Activated CD4-positive, alpha-beta T cell treated with anti-CD3 and anti-CD28 coated beads for 36 hours (primary cell): ENCODE results near the gene CDS2. TPM values are rescaled to one million over a fixed set of nuclear protein-coding genes. Genes with fewer than 3 reads are reported as not detected.

Experiments
- ATAC-seq: fragments of 200-7000 bp; cut with Tn5 transposase; one replicate; pipeline ENCODE4 v1.10.0; 2021; ENCODE audit warnings: mild to moderate bottlenecking, moderate library complexity
- CTCF ChIA-PET: fragments of 350-600 bp; sonication (Branson Sonifier 250); formaldehyde crosslinking; loops from one replicate; lab custom pipeline; 2021; ENCODE audit warnings: antibody characterized with exemption; lab: Charles Lee
- POLR2A ChIA-PET: fragments of 350-600 bp; sonication (Branson Sonifier 250); formaldehyde crosslinking; loops from one replicate; lab custom pipeline; 2021; ENCODE audit warnings: antibody characterized with exemption, inconsistent platforms; lab: Charles Lee
- DNase-seq: peaks from one replicate; pipeline ENCODE4 v3.0.0-alpha.2; 2020
- H3K27ac Mint-ChIP-seq: one replicate; pipeline ENCODE4 v1.8.0; 2021; ENCODE audit warnings: mixed read lengths
- H3K27me3 Mint-ChIP-seq: one replicate; pipeline ENCODE4 v1.8.0; 2021; ENCODE audit warnings: mixed read lengths
- H3K36me3 Mint-ChIP-seq: one replicate; pipeline ENCODE4 v1.8.0; 2021; ENCODE audit warnings: low read depth, mixed read lengths
- H3K4me1 Mint-ChIP-seq: one replicate; pipeline ENCODE4 v1.8.0; 2021; ENCODE audit warnings: mixed read lengths
- H3K4me3 Mint-ChIP-seq: one replicate; pipeline ENCODE4 v1.8.0; 2021; ENCODE audit warnings: mild to moderate bottlenecking, moderate library complexity, mixed read lengths
- H3K9me3 Mint-ChIP-seq: one replicate; pipeline ENCODE4 v1.8.0; 2021; ENCODE audit warnings: low read depth, mixed read lengths
- intact Hi-C, 2 experiments: fragments of 100-400 bp; cut with DNase I in 1 of 2; cut with micrococcal nuclease in 1 of 2; formaldehyde crosslinking; loops; one replicate each; pipeline versions ENCODE4 v1.14.2 to v1.15.1; 2022 to 2024; cut with DNase I, micrococcal nuclease
- total RNA-seq, 2 experiments: library from RNA; stranded (reverse); gene quantifications; one replicate each; pipeline ENCODE4 v1.2.3, GENCODE V29; 2021

Gene CDS2
- total RNA-seq, 2 experiments from 2014 or later, result 34.3 to 41.3 TPM

DNA sequence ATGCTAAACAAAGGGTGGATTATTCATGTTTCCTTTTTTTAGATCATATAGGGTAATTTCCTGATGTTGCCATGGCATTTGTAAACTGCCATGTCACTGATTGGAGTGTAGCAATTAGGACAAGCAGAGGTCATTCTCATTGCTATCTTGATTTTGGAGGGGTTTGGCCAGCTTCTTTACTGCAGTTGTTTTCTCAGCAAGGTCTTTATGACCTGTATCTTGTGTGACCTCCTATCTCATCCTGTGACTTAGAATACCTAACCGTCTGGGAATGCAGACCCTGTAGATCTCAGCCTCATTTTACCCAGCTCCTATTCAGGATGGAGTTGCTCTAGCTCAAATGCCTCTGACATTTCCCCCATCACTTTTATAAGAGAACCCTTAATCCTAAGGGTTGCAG is 53.6 kb downstream of the CDS2 start:
- no peaks in the 10 kb centered on the region for H3K9me3 Mint-ChIP-seq
- no peaks in the 10 kb centered on the region for H3K27me3 Mint-ChIP-seq
- no peak overlapping the region for H3K4me3 Mint-ChIP-seq
- no peak for DNase-seq
- POLR2A ChIA-PET, result no interaction called here
- peaks cover 3% of the 10 kb centered on the region for H3K4me1 Mint-ChIP-seq
- intact Hi-C loops, result no loop called here
- H3K27ac Mint-ChIP-seq, result no peak overlapping the region
- no peak for ATAC-seq
- CTCF ChIA-PET, result interaction anchor here (0.7 to 2.3 kb wide), 3 partner anchors 12 to 54 kb away, joined by 5 to 8 read pairs (median 6); partner anchors contain the start of gene CDS2
- peaks cover 17% of the 10 kb centered on the region for H3K36me3 Mint-ChIP-seq

DNA sequence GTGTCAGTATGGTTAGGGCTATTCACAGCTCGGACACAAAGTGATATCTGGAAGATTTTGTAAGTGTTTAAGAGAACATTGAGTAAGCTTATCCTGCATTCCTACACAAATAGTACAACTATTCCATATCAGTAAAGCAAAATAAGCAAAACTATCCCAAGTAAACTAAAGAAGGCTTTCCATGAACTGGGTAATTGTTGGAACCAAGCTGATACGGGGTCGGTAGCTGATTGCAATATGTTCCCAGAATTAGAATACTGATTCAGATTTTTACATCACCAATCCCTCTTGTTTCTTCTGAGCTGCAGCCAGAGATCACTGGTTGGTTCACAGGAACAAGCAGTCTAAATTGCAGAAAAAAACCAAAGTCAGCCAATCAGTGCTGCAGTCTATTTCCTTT is 54.1 kb downstream of the CDS2 start:
- DNase-seq (no peak), ATAC-seq (no peak)
- H3K27me3 Mint-ChIP-seq, result no peaks in the 10 kb centered on the region
- peaks cover 3% of the 10 kb centered on the region for H3K4me1 Mint-ChIP-seq
- intact Hi-C loops, result no loop called here
- H3K4me3 Mint-ChIP-seq, result no peak overlapping the region
- ChIA-PET POLR2A (no interaction called here), CTCF (interaction anchor here (0.7 to 2.3 kb wide), 2 partner anchors 12 to 42 kb away, joined by 5 to 8 read pairs; no protein-coding TSS in a partner anchor)
- H3K9me3 Mint-ChIP-seq, result no peaks in the 10 kb centered on the region
- H3K36me3 Mint-ChIP-seq, result peaks cover 17% of the 10 kb centered on the region
- no peak overlapping the region for H3K27ac Mint-ChIP-seq

DNA sequence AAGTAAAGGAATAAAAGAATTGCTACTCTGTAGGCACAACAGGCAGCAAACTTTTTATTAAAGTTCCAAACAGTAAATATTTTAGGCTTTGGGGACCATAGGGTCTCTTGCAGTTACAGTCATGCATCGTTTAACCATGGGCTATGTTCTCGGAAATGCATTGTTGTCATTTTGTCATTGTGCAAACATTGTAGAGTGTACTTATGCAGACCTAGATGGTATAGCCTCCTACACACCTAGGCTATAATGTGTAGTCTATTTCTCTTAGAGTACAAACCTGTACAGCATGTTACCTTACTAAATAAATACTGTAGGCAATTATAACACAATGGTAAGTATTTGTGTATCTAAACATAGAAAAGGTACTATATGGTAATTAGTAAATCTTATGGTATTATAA is 54.7 kb downstream of the CDS2 start:
- DNase-seq (no peak), ATAC-seq (no peak)
- no peak overlapping the region for H3K4me3 Mint-ChIP-seq
- H3K9me3 Mint-ChIP-seq, result no peaks in the 10 kb centered on the region
- CTCF ChIA-PET, result interaction anchor here (0.6 kb wide), 1 partner anchor 12 kb away, joined by 3 read pairs; no protein-coding TSS in a partner anchor
- peaks cover 17% of the 10 kb centered on the region for H3K36me3 Mint-ChIP-seq
- H3K4me1 Mint-ChIP-seq, result peaks cover 3% of the 10 kb centered on the region
- peak overlapping the region; percentile 56 for H3K27ac Mint-ChIP-seq
- POLR2A ChIA-PET, result no interaction called here
- intact Hi-C loops, result no loop called here
- H3K27me3 Mint-ChIP-seq, result no peaks in the 10 kb centered on the region

DNA sequence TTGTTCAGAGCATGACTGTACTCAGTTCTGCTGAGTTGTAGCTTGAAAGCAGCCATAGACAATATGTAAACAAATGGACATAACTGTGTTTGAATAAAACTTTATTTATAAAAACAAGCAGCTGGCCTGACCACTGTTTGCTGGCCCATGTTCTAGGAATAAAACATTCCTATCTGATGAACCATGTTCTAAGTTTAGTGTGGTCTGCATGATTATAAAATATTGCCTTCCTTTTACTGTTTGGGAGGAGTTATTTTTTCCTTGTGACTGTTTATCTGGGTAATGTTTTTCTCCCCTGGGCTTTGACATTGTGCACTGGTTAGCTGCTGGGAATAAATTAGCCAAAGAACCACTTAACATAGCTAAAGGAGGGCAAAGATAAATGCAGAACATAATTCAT is 55.1 kb downstream of the CDS2 start:
- no peak overlapping the region for H3K4me3 Mint-ChIP-seq
- ChIA-PET CTCF (interaction anchor here (0.6 to 1.1 kb wide), 3 partner anchors 12 to 55 kb away, joined by 3 read pairs; no protein-coding TSS in a partner anchor), POLR2A (no interaction called here)
- H3K27me3 Mint-ChIP-seq, result no peaks in the 10 kb centered on the region
- no peak for DNase-seq
- no peaks in the 10 kb centered on the region for H3K9me3 Mint-ChIP-seq
- H3K27ac Mint-ChIP-seq, result no peak overlapping the region
- peaks cover 14% of the 10 kb centered on the region for H3K36me3 Mint-ChIP-seq
- ATAC-seq, result no peak
- H3K4me1 Mint-ChIP-seq, result peaks cover 3% of the 10 kb centered on the region
- intact Hi-C loops, result no loop called here

DNA sequence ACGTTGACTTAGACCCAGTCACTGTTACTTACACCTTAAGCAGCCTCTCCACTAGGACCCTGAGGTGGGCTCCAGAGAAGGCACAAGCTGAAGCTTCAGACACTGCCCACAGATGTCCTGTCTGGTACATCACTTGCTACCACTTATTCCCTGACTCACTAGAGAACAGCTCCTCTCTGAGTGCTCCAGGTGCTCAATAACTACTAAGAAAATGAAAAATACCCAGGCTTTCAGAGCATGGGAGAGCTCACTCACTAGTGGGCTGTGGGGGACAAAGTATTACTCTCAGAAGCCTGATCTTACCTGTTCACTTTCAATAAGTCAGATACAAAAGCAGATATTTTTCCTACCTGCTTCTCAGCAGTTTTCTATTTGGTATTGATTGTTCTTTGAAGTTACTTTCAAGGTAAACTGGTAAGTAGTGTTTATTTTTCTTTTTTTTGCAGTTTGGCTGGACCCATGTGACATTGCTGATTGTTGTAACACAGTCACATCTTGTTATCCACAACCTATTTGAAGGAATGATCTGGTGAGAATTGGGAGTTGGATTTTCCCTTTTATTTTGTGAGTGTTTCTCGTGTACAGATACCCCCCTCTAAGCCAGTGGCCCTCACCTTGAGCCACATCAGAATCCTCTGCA is 55.9 kb downstream of the CDS2 start:
- ATAC-seq (no peak), DNase-seq (no peak)
- ChIA-PET POLR2A (no interaction called here), CTCF (interaction anchor here (0.7 to 2.1 kb wide), 5 partner anchors 10 to 82 kb away, joined by 3 to 6 read pairs (median 3); no protein-coding TSS in a partner anchor)
- H3K4me3 Mint-ChIP-seq, result no peak overlapping the region
- peaks cover 3% of the 10 kb centered on the region for H3K4me1 Mint-ChIP-seq
- no peaks in the 10 kb centered on the region for H3K27me3 Mint-ChIP-seq
- peaks cover 14% of the 10 kb centered on the region for H3K36me3 Mint-ChIP-seq
- no peak overlapping the region for H3K27ac Mint-ChIP-seq
- intact Hi-C loops, result no loop called here
- H3K9me3 Mint-ChIP-seq, result no peaks in the 10 kb centered on the region

DNA sequence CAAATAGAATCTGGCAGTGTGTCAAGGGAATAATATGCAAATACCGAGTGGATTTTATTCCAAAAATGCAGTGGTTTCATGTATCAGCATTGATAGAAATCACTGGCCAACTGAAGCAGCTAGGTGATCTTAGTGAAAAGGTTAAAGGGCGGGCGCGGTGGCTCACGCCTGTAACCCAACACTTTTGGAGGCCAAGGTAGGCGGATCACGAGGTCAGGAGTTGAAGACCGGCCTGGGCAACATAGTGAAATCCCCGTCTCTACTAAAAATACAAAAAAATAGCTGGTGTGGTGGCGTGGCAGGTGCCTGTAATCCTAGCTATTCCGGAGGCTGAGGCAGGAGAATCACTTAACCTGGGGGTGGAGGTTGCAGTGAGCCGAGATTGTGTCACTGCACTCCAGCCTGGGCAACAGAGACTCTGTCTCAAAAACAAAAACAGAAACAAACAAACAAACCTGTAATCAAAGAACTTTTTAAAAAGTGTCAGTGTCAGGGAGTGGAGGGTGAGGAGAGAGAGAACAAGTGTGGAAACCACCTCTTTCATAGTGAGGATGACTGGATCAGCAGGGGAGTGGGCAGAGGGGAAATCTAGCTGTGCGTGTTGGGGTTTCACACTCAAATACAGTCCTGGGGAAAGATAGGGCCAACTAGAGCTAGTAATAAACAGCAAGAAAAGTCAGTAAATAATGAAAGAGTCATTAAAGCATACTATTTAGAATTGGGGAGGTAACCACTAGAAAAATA is 57.1 kb downstream of the CDS2 start:
- ATAC-seq (no peak), DNase-seq (no peak)
- POLR2A ChIA-PET, result interaction anchor here (0.9 kb wide), 1 partner anchor 58 kb away, joined by 3 read pairs; no protein-coding TSS in a partner anchor
- intact Hi-C loops, result no loop called here
- peaks cover 12% of the 10 kb centered on the region for H3K36me3 Mint-ChIP-seq
- CTCF ChIA-PET, result interaction anchor here (0.7 to 3.4 kb wide), 5 partner anchors 8 to 83 kb away, joined by 3 to 9 read pairs (median 6); partner anchors contain the start of gene CDS2
- no peak overlapping the region for H3K27ac Mint-ChIP-seq
- H3K4me1 Mint-ChIP-seq, result peaks cover 3% of the 10 kb centered on the region
- no peak overlapping the region for H3K4me3 Mint-ChIP-seq
- H3K27me3 Mint-ChIP-seq, result no peaks in the 10 kb centered on the region
- no peaks in the 10 kb centered on the region for H3K9me3 Mint-ChIP-seq

DNA sequence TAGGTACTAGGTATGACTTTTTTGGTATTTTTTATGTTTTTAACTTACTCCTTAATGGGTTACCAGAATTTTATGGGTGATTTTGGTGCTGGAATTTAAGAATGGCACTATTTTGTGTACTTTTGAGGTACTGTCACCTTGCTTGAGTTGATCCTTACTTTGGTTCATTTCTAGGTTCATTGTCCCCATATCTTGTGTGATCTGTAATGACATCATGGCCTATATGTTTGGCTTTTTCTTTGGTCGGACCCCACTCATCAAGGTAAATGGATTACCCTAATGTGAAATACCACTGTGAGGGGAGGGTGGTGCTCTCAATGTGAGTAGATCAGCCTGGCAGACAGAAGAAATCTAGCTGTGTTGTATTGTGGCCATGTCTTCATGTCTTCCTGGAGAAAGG is 57.9 kb downstream of the CDS2 start:
- Mint-ChIP-seq H3K4me3 (no peak overlapping the region), H3K27ac (no peak overlapping the region), H3K36me3 (peaks cover 12% of the 10 kb centered on the region), H3K27me3 (no peaks in the 10 kb centered on the region), H3K9me3 (no peaks in the 10 kb centered on the region), H3K4me1 (peaks cover 3% of the 10 kb centered on the region)
- no peak for ATAC-seq
- ChIA-PET CTCF (interaction anchor here (3.4 kb wide), 1 partner anchor 58 kb away, joined by 9 read pairs; the partner anchor contains the start of gene CDS2), POLR2A (no interaction called here)
- intact Hi-C loops, result no loop called here
- no peak for DNase-seq

DNA sequence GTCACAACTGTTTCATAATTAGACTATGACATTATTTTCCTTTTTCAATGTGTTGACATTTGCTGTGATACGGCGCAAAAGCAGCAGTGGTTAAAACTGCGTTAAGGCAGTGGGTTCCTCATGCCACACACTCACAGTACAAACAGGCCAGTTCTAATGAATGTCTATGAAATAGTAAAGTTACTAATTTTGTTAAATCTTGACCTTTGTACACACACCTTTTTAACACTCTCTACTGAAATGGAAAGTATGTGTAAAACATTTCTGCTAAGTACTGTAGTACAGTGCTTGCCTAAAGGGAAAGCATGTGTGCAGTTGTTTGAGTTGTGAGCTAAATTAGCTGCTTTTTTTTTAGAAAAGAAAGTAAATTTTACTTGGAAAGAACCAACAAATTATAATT is 60.3 kb downstream of the CDS2 start:
- Mint-ChIP-seq H3K36me3 (peaks cover 20% of the 10 kb centered on the region), H3K27me3 (no peaks in the 10 kb centered on the region), H3K4me3 (no peak overlapping the region), H3K4me1 (peaks cover 12% of the 10 kb centered on the region), H3K9me3 (no peaks in the 10 kb centered on the region), H3K27ac (no peak overlapping the region)
- ChIA-PET POLR2A (no interaction called here), CTCF (interaction anchor here (1.1 to 1.9 kb wide), 3 partner anchors 18 to 86 kb away, joined by 3 to 7 read pairs (median 5); partner anchors contain the start of gene CDS2)
- DNase-seq (no peak), ATAC-seq (no peak)
- intact Hi-C loops, result no loop called here

DNA sequence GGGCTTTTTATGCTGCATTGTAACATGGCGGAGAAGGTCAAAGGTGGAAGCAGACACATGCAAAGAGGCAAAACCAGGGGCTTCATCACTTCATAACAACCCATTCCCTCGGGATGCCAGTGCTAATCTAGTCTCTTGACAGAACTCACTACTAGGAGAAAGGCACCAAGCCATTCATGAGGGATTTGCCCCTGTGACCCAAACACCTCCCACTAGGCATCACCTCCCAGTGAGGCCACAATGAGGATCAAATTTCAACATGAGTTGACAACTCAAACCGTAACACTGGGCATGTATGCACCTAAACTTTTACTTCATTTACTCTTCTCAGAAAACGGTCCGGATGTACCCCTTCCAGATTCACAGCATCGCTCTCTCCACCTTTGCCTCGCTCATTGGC is 61.9 kb downstream of the CDS2 start:
- Mint-ChIP-seq H3K27ac (no peak overlapping the region), H3K4me3 (no peak overlapping the region), H3K36me3 (peaks cover 11% of the 10 kb centered on the region), H3K4me1 (peaks cover 22% of the 10 kb centered on the region), H3K27me3 (no peaks in the 10 kb centered on the region), H3K9me3 (no peaks in the 10 kb centered on the region)
- DNase-seq, result no peak
- no peak for ATAC-seq
- ChIA-PET CTCF (interaction anchor here (1.0 to 1.3 kb wide), 2 partner anchors 62 to 73 kb away, joined by 3 to 7 read pairs; partner anchors contain the start of gene CDS2), POLR2A (interaction anchor here (1.1 kb wide), 1 partner anchor 62 kb away, joined by 4 read pairs; the partner anchor contains the start of gene CDS2)
- intact Hi-C loops, result no loop called here

DNA sequence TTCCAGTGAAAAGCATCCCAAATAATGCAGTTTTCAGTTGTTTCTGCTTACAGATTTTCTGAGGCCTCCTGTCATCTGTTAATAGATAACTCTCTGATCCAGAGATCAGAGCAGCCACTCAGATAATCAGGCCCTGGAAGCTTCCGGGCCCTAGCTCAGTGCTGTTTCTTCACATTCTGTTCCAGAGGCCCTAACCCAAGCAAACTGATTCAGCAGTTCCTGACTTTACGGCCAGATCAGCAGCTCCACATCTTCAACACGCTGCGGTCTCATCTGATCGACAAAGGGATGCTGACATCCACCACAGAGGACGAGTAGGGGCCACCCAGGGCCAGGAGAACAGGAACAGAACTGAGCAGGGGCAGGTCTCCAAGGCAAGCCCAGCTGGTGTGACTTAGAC is 63.1 kb downstream of the CDS2 start:
- Mint-ChIP-seq H3K36me3 (peaks cover 11% of the 10 kb centered on the region), H3K27ac (peak overlapping the region; percentile 13), H3K4me3 (no peak overlapping the region), H3K9me3 (no peaks in the 10 kb centered on the region), H3K4me1 (peaks cover 19% of the 10 kb centered on the region), H3K27me3 (no peaks in the 10 kb centered on the region)
- CTCF ChIA-PET, result interaction anchor here (1.1 to 4.8 kb wide), 3 partner anchors 14 to 75 kb away, joined by 3 to 104 read pairs (median 5); partner anchors contain the start of gene CDS2
- ATAC-seq (no peak), DNase-seq (no peak)
- POLR2A ChIA-PET, result interaction anchor here (0.6 kb wide), 1 partner anchor 73 kb away, joined by 3 read pairs; no protein-coding TSS in a partner anchor
- intact Hi-C loops, result no loop called here

DNA sequence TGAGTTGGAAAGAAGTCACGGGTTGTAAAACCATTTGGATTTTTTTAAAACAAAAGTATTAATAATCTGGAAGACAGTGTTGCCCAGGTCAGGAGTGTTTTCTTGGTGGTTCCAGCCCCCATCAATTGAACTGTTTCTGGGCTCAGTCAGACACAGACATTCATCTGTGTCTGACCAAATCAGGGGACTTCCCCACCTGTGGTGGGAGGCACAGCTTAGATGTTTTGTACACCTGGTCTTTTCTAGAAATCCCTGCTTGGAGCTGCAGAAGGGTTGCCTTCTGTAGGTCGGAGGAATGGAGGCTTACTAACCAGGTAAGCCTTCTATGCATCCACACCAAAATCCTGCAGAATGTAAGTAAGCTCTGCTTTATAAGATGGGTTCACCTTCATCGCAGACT is 63.6 kb downstream of the CDS2 start:
- CTCF ChIA-PET, result interaction anchor here (1.3 to 4.8 kb wide), 3 partner anchors 63 to 90 kb away, joined by 5 to 104 read pairs (median 21); partner anchors contain the start of gene CDS2
- DNase-seq (no peak), ATAC-seq (no peak)
- H3K36me3 Mint-ChIP-seq, result peaks cover 11% of the 10 kb centered on the region
- no peak overlapping the region for H3K27ac Mint-ChIP-seq
- POLR2A ChIA-PET, result no interaction called here
- no peaks in the 10 kb centered on the region for H3K27me3 Mint-ChIP-seq
- H3K4me1 Mint-ChIP-seq, result peaks cover 19% of the 10 kb centered on the region
- no peaks in the 10 kb centered on the region for H3K9me3 Mint-ChIP-seq
- H3K4me3 Mint-ChIP-seq, result no peak overlapping the region
- intact Hi-C loops, result no loop called here
